Measurements from ENCODE around the gene SPAST. TPM values are rescaled to one million over a fixed set of nuclear protein-coding genes. Genes with fewer than 3 reads are reported as not detected.

The SPAST gene
- total RNA-seq, 1 experiment from 2014 or later: 16.2 TPM

DNA sequence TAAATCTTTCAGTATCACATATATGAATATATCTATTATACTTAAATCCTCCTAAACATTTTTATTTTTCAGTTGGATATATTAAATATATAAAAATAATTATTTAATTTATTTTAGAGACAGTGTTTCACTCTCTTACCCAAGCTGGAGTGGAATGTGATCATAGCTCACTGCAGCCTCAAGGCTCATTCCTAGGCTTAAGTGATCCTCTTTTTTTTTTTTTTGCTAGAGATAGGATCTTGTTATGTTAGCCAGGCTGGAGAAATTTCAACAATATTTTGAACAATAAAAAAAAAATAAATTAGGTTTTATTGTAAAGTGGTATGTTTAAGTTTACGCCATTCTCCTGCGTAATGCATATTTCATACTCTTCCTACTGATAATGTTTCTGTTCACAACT, 4.2 kb downstream of the SPAST start:
- Histone ChIP-seq H3K27me3 (ENCODE audit: insufficient read depth, low read length) (no peaks in the 10 kb centered on the region), H3K27ac (ENCODE audit: low read depth, low read length) (no peak overlapping the region), H3K4me1 (ENCODE audit: control insufficient read depth in 1 of 2, insufficient read depth in 2 of 2, low read length in 2 of 2) (peaks cover 0 to 8% of the 10 kb centered on the region in 2 experiments; a peak in 2 of 4 replicates), H3K36me3 (ENCODE audit: control insufficient read depth in 1 of 2, insufficient read depth in 2 of 2, low read length in 2 of 2) (no peaks in the 10 kb centered on the region), H3K9ac (ENCODE audit: low read length) (no peak overlapping the region), H3K9me2 (ENCODE audit: insufficient read depth) (no peaks in the 10 kb centered on the region), H3K9me3 (ENCODE audit: control insufficient read depth in 1 of 2, insufficient read depth in 1 of 2, low read depth in 1 of 2, low read length in 2 of 2) (no peaks in the 10 kb centered on the region), H3K79me2 (ENCODE audit: insufficient read depth, low read length) (no peaks in the 10 kb centered on the region; the same call in 1 of the 2 replicates), H2AFZ (ENCODE audit: low read depth, low read length, poor library complexity, severe bottlenecking) (no peak overlapping the region), H4K20me1 (ENCODE audit: insufficient read depth) (no peaks in the 10 kb centered on the region), H3K4me3 (replicated peaks in 1 of 2; ENCODE audit: low read depth in 1 of 2, low read length in 2 of 2) (no peak overlapping the region), H3K4me2 (ENCODE audit: low read length) (no peak overlapping the region)
- DNase-seq (ENCODE audit: low read depth, low spot score) (no peak), ATAC-seq (no peak)
- intact Hi-C loops (cut with micrococcal nuclease): no loop called here
- RAD21 ChIA-PET (ENCODE audit: low non-redundant PET in 1 of 2, low total read pairs in 2 of 2, uncharacterized antibody in 2 of 2, unreplicated experiment in 2 of 2): no interaction called here
- CTCF ChIA-PET: no interaction called here
- POLR2A ChIA-PET: interaction anchor here (0.8 kb wide), 1 partner anchor 13 kb away, joined by 3 read pairs; no protein-coding TSS in a partner anchor
- BruUV-seq (replicated peaks): no TSS peak
- no peak for TF ChIP-seq TCF7L2 (IDR thresholded peaks at IDR 0.05; ENCODE audit: borderline replicate concordance, extremely low read depth, insufficient read depth, insufficient read length)
- no peak for TF ChIP-seq ELF1 (IDR thresholded peaks at IDR 0.05; ENCODE audit: borderline replicate concordance, low read depth)
- no peak for TF ChIP-seq YY1 (IDR thresholded peaks at IDR 0.05; ENCODE audit: extremely low read depth, insufficient replicate concordance, low read depth, low read length)
- TF ChIP-seq CEBPB (IDR thresholded peaks at IDR 0.05; ENCODE audit: low read depth): no peak
- no peak for TF ChIP-seq SRF (IDR thresholded peaks at IDR 0.05; ENCODE audit: low read depth)
- TF ChIP-seq ZNF274 (IDR thresholded peaks at IDR 0.05; ENCODE audit: low read depth, low read length): no peak
- no peak for TF ChIP-seq ZFX (IDR thresholded peaks at IDR 0.05)
- TF ChIP-seq RAD21 (IDR thresholded peaks at IDR 0.05; ENCODE audit: low read depth): no peak

DNA sequence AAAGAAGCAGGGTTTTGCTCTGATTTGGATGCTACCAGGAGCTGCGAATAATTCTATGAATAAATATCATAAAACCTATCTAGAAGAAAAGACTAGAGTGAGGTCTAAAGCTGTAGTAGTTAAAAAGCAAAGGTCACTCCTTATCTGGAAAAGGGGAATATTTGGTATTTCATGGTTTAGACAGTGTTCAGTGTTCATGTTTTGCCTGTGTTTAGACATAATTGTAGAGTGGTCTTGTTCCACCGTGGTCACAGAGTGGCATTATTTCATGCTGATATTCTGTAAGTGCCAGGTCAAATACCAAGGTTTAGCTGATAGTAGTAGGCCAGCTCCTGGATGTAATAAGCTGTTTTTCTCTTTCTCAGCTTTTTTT, 10.8 kb downstream of the SPAST start:
- Histone ChIP-seq H3K79me2 (ENCODE audit: insufficient read depth, low read length) (no peaks in the 10 kb centered on the region; the same call in 1 of the 2 replicates), H3K27me3 (ENCODE audit: insufficient read depth, low read length) (no peaks in the 10 kb centered on the region), H3K4me2 (ENCODE audit: low read length) (no peak overlapping the region), H4K20me1 (ENCODE audit: insufficient read depth) (no peaks in the 10 kb centered on the region), H3K4me1 (ENCODE audit: control insufficient read depth in 1 of 2, insufficient read depth in 2 of 2, low read length in 2 of 2) (no peaks in the 10 kb centered on the region), H3K27ac (ENCODE audit: low read depth, low read length) (no peak overlapping the region), H3K36me3 (ENCODE audit: control insufficient read depth in 1 of 2, insufficient read depth in 2 of 2, low read length in 2 of 2) (no peaks in the 10 kb centered on the region), H2AFZ (ENCODE audit: low read depth, low read length, poor library complexity, severe bottlenecking) (no peak overlapping the region), H3K4me3 (replicated peaks in 1 of 2; ENCODE audit: low read depth in 1 of 2, low read length in 2 of 2) (no peak overlapping the region), H3K9ac (ENCODE audit: low read length) (no peak overlapping the region), H3K9me3 (ENCODE audit: control insufficient read depth in 1 of 2, insufficient read depth in 1 of 2, low read depth in 1 of 2, low read length in 2 of 2) (no peaks in the 10 kb centered on the region), H3K9me2 (ENCODE audit: insufficient read depth) (no peaks in the 10 kb centered on the region)
- intact Hi-C loops (cut with micrococcal nuclease): no loop called here
- TF ChIP-seq CEBPB (IDR thresholded peaks at IDR 0.05; ENCODE audit: low read depth) (no peak), ELF1 (IDR thresholded peaks at IDR 0.05; ENCODE audit: borderline replicate concordance, low read depth) (no peak)
- TF ChIP-seq, protein P1, sequence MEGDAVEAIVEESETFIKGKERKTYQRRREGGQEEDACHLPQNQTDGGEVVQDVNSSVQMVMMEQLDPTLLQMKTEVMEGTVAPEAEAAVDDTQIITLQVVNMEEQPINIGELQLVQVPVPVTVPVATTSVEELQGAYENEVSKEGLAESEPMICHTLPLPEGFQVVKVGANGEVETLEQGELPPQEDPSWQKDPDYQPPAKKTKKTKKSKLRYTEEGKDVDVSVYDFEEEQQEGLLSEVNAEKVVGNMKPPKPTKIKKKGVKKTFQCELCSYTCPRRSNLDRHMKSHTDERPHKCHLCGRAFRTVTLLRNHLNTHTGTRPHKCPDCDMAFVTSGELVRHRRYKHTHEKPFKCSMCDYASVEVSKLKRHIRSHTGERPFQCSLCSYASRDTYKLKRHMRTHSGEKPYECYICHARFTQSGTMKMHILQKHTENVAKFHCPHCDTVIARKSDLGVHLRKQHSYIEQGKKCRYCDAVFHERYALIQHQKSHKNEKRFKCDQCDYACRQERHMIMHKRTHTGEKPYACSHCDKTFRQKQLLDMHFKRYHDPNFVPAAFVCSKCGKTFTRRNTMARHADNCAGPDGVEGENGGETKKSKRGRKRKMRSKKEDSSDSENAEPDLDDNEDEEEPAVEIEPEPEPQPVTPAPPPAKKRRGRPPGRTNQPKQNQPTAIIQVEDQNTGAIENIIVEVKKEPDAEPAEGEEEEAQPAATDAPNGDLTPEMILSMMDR (IDR thresholded peaks at IDR 0.05 in 2 of 3, conservative IDR thresholded peaks at IDR 0.05 in 1 of 3; ENCODE audit: borderline replicate concordance in 1 of 3, insufficient read depth in 1 of 3, low read depth in 2 of 3, low read length in 2 of 3): no peak
- RAD21 ChIA-PET (ENCODE audit: low non-redundant PET in 1 of 2, low total read pairs in 2 of 2, uncharacterized antibody in 2 of 2, unreplicated experiment in 2 of 2): no interaction called here
- ATAC-seq: no peak
- CTCF ChIA-PET: no interaction called here
- no peak for DNase-seq (ENCODE audit: low read depth, low spot score)
- BruUV-seq (replicated peaks): no TSS peak
- POLR2A ChIA-PET: no interaction called here

Measured in HCT116 (cell line).